HG03520 (cell line): ENCODE results near the gene SFMBT2.

Experiments
- ATAC-seq: cut with Tn5 transposase; IDR thresholded peaks from one replicate; pipeline ENCODE4 v1.9.1; 2021; ENCODE audit warnings: mild to moderate bottlenecking, moderate library complexity; ENCODE audit not compliant: unreplicated experiment

Gene SFMBT2

DNA sequence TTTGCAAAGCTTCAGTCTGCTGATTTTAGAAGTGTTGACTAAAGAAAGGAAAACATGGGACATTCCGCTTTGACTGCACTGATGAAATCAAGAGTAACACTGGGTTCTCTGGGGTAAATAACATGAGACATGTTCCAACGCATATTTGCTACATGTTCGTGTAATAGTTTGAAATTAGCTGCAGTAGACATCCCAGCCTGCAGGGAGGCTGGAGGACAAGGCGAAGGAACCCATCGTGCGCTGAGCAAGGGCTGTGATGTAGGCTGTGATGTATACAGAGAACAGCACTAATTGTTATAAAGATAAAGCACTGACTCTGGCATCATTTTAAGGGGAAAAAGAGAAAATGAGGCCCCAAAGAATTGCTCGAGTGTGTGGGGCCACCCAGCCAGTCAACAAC lies 40.3 kb downstream of the SFMBT2 start:
- ATAC-seq = no peak

DNA sequence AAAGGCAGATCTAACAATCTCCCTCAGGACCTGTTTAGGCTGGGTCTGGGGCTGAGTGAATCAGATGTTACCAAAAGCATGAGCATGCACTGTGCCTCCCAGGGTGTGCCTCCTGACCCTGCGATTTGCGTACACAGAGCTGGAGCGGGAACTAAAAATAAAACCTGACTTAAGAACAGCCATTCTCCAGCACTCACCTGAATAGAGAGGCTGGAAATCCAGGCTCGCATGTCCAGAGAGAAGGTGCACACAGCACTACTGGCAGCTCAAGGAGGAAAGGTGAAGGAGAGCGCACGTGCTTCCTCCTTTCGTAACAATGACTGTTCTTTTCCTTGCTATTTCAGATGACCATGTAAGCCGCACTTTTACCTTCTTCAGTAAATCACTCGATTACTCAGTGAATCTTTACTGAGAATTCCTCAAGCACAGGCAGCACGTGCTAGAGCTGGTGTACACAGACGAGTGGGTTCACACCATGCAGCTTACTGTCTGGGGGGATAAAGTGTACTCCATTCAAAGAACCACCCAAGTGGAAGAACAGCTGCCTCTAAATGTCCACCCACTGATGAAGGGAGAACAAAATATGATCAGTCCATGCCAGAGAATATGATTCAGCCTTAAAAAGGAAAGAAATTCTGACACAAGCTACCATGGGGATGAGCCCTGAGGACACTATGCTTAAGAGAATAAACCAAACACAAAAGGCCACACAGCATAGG lies 45.6 kb downstream of the SFMBT2 start:
- ATAC-seq = no peak

DNA sequence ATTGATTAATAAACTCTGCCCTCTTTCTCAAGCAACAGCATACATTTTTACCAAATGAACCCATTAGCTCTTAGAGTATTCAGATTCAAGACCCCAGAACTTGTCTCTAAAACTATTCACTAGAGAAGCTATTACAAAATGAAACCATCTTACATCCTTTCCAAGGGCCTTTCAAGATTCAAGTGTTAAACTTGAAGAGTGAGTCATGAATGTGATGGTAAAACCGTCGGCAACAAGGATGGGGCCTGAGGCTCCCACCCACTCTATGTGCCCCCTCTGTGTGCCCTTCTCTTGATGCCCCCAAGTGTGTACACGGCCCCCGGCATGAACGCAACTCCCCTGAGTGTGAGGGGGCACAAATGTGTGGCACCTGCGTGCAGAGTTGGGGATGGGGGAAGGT lies 46.4 kb downstream of the SFMBT2 start:
- ATAC-seq = no peak

DNA sequence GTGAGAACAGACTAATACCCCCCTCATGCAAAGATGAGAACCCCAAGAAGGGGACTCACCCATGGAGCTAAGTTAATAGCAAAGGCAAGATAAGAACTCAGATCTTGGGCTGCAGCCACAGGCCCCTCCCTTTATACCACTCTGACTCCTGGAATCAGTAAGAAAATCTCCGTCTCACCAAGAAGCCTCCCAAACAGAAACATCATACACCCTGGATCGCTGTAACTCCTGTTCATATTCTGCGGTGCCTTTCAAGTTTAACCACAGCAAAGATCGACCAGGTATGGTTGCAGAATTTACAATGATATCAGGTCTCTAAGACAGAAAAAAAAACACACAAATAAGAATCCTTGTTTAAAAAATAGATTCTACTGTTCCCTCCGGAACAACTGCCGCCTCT lies 47.1 kb downstream of the SFMBT2 start:
- no peak for ATAC-seq

DNA sequence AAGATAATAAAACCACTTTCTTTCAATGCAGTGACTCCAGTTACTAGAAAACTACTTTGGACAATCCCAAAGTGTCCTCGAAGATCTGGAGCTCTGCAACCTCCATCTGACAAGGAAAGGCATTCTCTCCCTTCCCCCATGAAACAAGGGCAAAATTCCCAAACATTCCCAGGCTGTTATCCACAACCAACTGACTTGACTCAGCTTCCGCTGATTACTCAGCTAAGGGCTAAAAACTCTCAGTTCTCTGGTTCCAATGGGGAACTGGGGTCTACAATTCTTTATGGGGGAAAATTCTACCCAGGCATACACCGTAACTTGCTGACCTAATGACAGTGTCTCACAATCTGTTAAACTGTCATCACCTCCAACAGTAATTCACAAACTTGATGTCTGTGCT lies 48.4 kb downstream of the SFMBT2 start:
- no peak for ATAC-seq

DNA sequence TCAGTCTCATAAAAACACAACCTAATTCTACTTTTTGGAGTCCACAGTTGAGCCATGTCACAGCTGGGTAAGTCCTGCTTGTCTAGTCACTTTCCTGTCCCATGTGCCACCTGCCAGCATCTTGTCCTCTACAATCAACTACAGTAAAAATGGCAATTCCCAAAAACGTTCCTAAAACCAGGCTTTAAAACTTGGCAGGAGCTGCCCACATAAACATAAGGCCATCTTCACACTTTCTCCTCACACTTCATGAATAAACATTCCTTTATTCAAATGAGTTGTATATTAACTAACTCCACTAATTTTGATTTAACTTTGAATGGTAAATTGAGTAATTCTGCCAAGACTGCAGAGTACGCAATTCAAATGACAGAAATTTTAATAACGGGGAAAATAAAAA lies 49.5 kb downstream of the SFMBT2 start:
- no peak for ATAC-seq

DNA sequence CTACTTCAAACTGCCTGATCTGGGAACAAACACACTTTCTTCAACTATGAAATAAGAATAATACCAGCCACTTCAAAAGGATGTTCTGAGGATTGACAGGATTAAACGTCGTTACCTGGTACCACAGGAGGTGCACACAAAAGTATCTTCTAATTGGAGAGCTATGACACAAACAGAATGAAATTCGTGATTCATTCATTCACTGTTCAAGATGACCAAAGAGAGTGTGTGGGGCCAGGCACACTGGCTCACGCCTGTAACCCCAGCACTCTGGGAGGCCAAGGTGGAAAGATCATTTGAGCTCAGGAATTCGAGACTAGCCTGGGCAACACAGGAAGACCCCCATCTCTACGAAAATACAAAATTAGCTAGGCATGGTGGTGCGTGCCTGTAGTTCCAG lies 50.9 kb downstream of the SFMBT2 start:
- no peak for ATAC-seq

DNA sequence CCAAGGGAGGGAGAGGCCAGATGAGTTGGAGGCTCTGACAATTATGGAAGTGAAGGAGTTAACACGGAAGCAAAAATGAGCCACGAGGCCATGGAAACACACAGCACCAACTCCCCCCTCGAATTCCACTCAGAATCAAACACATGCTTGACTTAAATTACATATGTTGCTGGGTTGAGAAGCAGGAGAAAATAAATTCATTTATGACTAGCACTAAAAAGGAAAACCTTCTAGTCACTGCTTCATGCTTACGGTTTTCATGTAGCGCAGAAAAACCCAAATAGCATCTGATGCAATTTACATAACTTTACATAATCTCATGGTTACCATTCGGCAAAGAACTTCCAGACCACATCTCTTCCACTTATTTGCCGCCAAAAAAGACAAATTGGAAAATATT lies 51.5 kb downstream of the SFMBT2 start:
- ATAC-seq = no peak

DNA sequence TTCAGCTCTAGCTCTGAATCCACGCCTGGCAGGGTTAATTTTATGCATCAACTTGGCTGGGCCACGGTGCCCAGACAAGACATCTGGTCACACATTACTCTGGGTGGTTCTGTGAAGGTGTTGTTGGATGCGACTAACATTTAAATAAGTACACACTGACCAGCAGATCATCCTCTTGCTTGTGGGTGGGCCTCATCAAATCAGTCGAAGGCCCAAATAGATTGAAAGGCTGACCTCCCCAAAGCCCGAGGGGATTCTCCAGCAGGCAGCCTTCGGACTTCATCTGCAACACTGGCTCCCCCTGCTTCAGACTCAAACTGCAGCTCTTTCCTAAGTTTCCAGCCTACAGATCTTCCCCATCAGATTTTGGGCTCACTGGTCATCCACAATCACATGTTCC lies 53.6 kb downstream of the SFMBT2 start:
- ATAC-seq = no peak

DNA sequence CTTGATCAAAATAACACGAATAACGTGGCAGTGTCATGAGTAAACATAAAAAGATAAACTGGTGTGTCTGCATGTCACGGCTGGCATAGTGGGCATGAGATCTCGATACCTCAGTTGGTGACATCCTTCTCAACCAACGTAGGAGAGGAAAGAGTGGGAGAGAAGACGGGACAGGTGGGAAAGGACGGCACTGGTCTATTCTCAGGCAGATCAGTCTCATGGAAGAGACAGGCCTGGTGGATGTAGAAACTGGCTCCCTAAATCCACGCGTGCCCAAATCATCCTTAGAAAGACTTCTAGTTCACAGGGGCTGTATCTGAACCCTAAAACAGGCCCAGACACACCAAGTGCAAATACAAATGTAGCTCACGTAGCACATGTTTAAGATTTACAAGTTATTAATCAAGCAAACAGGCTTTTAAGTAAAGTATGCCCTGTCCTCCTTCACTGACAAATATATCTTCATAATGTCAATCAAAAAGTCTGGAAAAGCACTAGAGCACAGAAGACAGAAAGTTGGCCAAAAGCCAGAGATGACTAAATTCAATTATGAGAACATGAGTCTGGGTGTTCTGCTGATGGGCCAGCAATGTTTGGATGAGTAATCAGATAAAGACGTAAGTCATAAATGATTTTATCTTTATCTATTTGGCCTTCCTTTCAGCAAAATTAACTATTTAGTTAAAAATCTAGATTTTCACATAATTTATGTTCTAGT lies 56.3 kb downstream of the SFMBT2 start:
- ATAC-seq = no peak

DNA sequence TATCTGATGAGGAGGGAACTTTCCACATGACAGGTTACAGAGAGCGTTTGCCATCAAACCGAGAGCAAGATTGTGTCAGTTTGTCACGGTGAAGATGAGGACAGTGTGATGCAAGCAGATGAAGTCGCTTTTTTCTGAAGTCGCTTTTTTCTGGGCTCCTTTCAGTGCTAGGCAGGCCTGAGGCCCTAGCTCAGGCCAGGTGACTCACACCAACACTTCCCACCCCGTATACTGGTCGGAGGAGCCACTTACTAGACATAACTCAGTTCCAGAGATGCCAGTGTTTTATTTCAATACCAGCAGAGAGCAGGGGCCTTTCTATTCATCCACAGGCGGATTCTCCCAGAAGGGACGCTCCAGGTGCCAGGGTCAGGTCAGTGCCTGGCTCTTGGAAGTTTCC lies 58.9 kb downstream of the SFMBT2 start:
- ATAC-seq = no peak

DNA sequence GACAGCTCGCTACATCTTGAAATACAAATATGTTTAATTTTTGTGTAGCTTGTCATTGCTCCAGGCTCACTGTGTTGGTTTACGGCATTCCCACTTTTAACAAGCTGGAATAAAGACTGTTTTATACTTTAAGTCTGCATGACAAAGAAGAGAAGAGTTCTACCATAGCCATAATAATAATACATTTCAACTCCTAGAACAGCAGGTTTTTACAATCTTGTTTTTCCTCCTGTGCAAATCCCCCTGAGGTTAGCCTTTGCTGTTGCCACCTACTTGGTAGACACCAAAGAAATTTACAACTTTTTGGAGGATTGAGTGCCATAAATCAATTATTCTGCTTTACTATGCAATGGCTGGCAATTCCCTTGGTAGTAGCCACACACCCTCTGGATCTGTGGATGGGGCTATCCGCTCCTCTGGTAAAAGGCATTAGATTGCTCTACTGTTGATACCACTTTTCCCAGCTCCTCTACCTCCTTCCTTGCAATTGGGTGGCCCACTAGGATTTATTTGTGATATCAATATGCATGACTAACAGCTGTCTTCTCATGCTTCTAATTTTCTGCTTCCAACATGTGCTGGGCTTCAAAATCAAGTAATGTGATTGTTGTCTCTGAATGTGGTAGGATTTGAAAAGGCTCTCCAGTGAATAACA lies 60.2 kb downstream of the SFMBT2 start:
- ATAC-seq = no peak

DNA sequence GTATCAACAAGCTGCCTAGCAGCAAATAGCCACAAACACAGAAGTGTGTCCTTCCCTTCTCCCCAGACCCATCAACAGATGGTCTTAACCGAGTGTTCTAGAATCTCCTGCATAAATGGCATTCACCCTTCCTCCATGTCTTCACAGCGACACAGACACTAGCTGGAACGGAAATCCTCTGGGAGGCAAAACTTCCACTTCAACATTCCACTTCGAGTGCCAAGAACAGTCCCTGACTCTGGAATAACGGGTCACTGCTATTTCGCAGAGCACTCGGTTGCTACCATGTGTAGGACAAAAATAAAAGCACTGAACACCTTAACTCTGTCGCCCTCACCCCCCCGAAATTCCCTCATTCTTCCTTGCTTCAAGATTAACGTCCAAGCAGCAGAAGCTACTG lies 65.1 kb downstream of the SFMBT2 start:
- no peak for ATAC-seq

DNA sequence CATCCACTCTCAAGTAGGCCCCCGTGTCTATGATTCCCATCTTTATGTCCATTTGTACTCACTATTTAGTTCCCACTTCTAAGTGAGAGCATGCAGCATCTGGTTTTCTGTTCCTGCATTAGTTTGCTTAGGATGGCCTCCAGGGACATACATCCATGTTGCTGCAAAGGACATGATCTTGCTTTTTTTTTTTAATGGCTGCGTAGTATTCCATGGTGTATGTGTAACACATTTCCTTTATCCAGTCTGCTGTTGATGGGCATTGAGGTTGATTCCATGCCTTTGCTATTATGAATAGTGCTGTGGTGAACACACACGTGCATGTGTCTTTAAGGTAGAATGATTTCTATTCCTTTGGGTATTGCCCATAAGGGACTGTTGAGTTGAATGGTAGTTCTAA lies 67.8 kb downstream of the SFMBT2 start:
- no peak for ATAC-seq

DNA sequence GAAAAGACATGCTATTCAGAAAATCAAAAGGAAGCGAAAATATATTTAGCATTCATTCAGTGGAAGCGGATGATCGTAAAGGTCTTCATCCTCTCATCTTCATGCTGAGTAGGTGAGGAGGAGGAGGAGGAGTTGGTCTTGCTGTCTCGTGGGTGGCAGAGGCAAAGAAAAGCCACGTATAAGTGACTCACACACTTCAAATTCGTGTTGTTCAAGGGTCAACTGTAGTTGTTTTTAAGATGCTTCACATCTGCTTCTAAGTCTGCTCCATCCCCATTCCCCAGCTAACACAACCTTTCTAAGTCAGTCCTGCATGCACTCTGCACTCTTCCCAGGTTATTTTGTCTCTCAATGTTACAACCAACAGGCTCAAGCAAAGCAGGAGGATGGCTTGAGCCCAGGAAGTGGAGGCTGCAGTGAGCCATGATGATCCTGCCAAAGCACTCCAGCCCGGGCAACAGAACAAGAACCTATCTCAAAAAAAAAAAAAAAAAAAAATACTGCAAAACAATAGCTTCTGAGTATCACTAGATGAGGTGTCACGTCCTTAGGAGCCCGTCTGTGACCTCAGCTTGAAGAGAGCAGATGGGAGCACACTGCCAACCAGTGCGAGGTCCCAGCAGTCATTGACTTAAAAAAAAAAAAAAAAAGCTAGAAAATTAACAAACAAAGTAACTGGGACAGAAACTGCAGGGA lies 70.5 kb downstream of the SFMBT2 start:
- no peak for ATAC-seq

DNA sequence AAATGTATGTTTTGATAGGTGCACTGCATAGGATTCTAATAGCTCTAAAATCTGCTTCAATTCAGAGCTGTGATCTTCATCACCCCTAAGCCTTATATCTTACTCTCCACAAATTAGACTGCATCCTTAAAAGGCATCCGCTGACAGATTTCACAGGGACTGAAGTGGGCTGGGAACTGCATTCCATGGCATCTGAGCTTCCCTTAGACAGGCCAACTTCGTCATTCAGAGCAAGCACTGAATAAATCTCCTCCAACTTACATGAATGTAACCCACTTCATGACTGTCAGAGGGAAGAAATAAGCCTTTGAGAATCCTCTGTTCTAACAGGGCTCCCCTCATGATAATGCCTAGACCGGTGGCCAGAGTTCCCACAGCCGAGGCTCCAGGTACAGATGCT lies 71.3 kb downstream of the SFMBT2 start:
- ATAC-seq = no peak

DNA sequence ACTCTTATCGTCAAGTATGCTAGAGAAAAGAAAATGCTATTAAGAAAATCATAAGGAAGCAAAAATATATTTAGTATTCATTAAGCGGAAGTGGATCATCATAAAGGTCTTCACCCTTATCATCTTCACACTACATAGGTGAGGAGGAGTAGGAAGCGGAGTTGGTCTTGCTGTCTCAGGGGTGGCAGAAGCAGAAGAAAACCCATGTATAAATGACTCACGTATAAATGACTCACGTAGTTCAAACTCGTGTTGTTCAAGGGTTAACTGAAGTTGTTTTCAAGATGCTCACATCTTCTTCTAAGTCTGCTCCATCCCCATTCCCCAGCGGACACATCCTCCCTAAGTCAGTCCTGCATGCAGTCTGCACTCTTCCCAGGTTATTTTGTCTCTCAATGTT lies 72.4 kb downstream of the SFMBT2 start:
- no peak for ATAC-seq

DNA sequence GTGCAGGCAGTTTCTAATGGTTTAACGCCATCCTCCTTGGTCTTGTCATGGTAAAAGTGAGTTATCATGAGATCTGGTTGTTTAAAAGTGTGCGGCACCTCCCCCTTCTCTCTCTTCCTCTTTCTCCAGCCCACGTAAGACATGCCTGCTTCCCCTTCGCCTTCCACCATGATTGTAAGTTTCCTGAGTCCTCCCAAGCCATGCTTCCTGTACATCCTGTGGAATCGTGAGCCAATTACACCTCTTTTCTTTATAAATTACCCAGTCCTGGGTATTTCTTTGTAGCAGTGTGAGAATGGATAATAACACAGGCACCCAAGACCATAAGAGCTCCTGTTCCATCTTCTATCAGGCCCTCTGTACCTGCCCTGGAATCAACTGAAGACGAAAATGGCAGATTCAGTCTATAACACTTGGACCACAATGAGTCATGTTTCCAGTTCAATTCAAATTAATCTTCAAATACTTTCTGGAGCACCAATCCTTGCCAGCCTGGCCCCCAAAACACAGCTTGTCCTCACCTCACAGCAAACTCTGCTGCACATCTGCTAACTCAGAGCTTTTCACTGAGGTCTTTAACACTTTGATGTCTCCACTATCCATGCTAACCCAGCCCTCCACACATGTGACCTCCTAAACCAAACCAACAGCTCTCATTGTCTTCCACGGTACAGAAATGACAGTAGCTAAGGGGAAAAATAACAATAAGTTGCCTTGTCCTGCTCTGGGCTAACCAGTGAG lies 73.2 kb downstream of the SFMBT2 start:
- ATAC-seq = peak; percentile 77

DNA sequence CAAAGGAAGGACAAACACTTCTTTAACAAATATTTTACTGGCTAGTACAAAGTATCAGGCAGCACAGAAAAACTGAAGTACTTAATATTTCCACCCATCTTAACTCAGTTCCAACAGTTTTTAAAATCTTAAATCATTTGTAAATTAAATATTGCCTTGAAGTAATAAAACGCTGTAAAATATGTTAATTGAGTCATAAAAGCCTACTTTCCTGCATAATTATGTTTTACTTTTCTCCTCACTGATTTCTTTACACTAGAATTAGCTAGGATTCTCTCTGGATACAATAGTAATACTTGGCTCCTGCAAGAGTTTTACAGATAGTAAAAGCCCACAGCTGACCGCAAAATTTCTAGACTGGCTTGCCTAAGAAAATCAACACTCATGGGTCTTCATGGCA lies 74.9 kb downstream of the SFMBT2 start:
- ATAC-seq = no peak

DNA sequence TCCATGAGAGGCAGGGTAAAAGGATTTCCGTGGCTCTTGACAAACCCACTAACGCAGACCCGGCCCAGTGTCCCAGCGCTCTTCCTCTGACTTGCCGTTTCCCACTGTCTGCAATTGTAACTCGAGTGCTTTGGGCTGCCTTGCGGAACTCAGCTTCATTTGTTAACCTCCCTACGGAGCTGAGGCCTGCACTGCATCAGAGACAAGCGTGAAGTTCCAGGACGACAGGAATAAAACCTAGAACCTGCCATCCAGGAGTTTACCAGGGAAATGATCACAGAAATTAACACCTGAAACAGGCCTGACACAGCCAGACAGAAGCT lies 76.2 kb downstream of the SFMBT2 start:
- ATAC-seq = no peak

DNA sequence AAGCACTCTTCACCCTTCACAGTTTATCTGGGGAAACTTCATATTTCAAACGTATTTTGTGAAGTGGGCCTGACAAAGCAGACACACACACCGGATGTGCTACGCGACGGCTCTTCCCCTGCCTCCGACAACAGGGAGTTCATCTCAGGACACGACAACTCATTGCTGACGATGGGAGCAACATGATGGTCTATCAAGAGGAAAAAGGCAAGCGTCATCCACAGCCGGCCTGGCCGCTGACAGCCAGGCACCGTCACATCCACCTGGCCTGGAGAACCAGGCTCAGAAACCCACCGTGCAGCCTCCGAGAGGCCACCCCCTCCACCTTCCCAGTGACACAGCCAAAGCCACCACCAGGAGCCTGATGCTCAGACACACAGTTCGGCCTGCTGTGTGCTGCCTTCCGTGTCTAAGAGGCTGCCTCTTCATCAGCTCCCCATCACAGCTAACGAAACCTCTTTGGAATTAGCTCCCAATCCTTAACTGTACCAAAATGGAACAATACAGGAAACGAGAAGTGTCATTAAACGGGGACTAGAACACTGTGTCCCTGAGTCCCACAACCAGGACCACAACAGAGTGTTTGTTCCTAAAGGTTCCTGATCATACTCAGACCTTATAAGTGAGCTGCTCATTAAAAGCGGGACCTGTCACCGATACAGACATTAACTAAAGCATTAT lies 76.7 kb downstream of the SFMBT2 start:
- no peak for ATAC-seq
